Keratinocyte (primary cell): ENCODE results near the gene CPN2.

ENCODE experiments used
- EZH2 ChIP-seq: IDR thresholded peaks from one replicate; pipeline ENCODE4 v1.6.1; 2012; ENCODE audit warnings: inconsistent platforms, mild to moderate bottlenecking, low read length, moderate library complexity
- TF ChIP-seq, protein P1 (sequence below), 3 experiments: IDR thresholded peaks in 1 of 3; conservative IDR thresholded peaks in 1 of 3; optimal IDR thresholded peaks in 1 of 3; 2 replicates in 2 of 3; 3 replicates in 1 of 3; pipeline versions ENCODE3 to v1.5.1; 2011; ENCODE audit warnings: low read length in 3 of 3, mild to moderate bottlenecking in 3 of 3, moderate library complexity in 2 of 3, control low read depth in 1 of 3, inconsistent platforms in 1 of 3; ENCODE audit not compliant: insufficient read depth in 2 of 3; ENCODE audit errors: extremely low read depth in 1 of 3

DNA sequence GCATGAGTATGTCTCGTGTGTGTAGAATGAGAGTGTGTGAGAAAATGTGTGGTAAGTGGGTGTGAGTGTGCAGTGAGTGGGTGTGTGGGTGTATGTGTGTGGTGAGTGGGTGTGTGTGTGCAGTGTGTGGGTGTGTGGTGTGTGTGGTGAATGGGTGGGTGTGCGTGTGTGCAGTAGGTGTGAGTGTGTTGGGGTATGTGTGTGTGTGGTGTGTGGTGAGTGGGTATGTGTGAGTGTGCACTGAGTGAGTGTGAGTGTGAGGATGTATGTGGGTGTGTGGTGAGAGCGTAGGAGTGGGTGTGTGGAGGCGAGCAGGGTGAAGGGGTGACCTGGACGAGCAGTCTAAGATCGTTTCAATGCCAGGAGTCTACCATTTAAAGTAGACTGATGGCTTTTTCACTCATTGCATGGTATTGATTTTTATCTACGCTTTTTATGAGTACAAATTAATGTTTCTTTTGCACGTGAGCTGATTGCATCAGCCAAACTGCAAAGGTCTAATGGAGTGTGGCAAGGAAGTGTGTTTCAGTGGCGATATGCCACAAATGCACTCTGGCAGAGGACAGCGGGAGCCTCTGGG is 1.6 kb upstream of the CPN2 start:
- TF ChIP-seq, protein P1, sequence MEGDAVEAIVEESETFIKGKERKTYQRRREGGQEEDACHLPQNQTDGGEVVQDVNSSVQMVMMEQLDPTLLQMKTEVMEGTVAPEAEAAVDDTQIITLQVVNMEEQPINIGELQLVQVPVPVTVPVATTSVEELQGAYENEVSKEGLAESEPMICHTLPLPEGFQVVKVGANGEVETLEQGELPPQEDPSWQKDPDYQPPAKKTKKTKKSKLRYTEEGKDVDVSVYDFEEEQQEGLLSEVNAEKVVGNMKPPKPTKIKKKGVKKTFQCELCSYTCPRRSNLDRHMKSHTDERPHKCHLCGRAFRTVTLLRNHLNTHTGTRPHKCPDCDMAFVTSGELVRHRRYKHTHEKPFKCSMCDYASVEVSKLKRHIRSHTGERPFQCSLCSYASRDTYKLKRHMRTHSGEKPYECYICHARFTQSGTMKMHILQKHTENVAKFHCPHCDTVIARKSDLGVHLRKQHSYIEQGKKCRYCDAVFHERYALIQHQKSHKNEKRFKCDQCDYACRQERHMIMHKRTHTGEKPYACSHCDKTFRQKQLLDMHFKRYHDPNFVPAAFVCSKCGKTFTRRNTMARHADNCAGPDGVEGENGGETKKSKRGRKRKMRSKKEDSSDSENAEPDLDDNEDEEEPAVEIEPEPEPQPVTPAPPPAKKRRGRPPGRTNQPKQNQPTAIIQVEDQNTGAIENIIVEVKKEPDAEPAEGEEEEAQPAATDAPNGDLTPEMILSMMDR (optimal IDR thresholded peaks at IDR 0.05 in 1 of 3, IDR thresholded peaks at IDR 0.05 in 1 of 3, conservative IDR thresholded peaks at IDR 0.05 in 1 of 3; ENCODE audit: extremely low read depth in 1 of 3, insufficient read depth in 2 of 3, low read length in 3 of 3): no peak
- no peak for TF ChIP-seq EZH2
